Mucosa of stomach (tissue), 1 donor: ENCODE results near the gene MAGI2.

Experiments used
- H3K27me3 ChIP-seq: one replicate; pipeline ENCODE4 v1.7.0; 2013; ENCODE audit warnings: mild to moderate bottlenecking, low read length; ENCODE audit not compliant: control insufficient read depth, insufficient read depth
- H3K36me3 ChIP-seq: one replicate; pipeline ENCODE4 v1.7.0; 2013; ENCODE audit warnings: low read length; ENCODE audit not compliant: control insufficient read depth, insufficient read depth
- H3K4me1 ChIP-seq: one replicate; pipeline ENCODE4 v1.7.0; 2013; ENCODE audit warnings: mild to moderate bottlenecking, low read length; ENCODE audit not compliant: control insufficient read depth, insufficient read depth
- H3K4me3 ChIP-seq: one replicate; pipeline ENCODE4 v1.7.0; 2013; ENCODE audit warnings: low read length
- H3K9ac ChIP-seq: one replicate; pipeline ENCODE4 v1.7.0; 2013; ENCODE audit warnings: mild to moderate bottlenecking, low read length, moderate library complexity
- H3K9me3 ChIP-seq: one replicate; pipeline ENCODE4 v1.7.0; 2013; ENCODE audit warnings: mild to moderate bottlenecking, low read length, moderate library complexity; ENCODE audit not compliant: control insufficient read depth
- donor health status: Pancreatic carcinoma.

Gene MAGI2

GRCh38 chr7:78563191-78563590 lies 890.3 kb downstream of the MAGI2 start:
- H3K9me3 ChIP-seq = no peaks in the 10 kb centered on the region
- no peak overlapping the region for H3K4me3 ChIP-seq
- H3K9ac ChIP-seq = no peak overlapping the region
- no peaks in the 10 kb centered on the region for H3K4me1 ChIP-seq
- H3K27me3 ChIP-seq = no peaks in the 10 kb centered on the region
- H3K36me3 ChIP-seq = no peaks in the 10 kb centered on the region

- Histone ChIP-seq H3K36me3 (no peaks in the 10 kb centered on the region), H3K27me3 (no peaks in the 10 kb centered on the region), H3K9me3 (no peaks in the 10 kb centered on the region), H3K4me3 (no peak overlapping the region), H3K4me1 (no peaks in the 10 kb centered on the region), H3K9ac (no peak overlapping the region)
Observed at GRCh38 chr7:78562191-78562590, 891.3 kb downstream of the MAGI2 start.

GRCh38 chr7:78558566-78558965 lies 894.9 kb downstream of the MAGI2 start:
- Histone ChIP-seq H3K4me1 (no peaks in the 10 kb centered on the region), H3K4me3 (no peak overlapping the region), H3K9me3 (no peaks in the 10 kb centered on the region), H3K27me3 (no peaks in the 10 kb centered on the region), H3K36me3 (no peaks in the 10 kb centered on the region), H3K9ac (no peak overlapping the region)

- Histone ChIP-seq H3K4me1 (no peaks in the 10 kb centered on the region), H3K9ac (no peak overlapping the region), H3K4me3 (no peak overlapping the region), H3K27me3 (no peaks in the 10 kb centered on the region), H3K9me3 (no peaks in the 10 kb centered on the region), H3K36me3 (no peaks in the 10 kb centered on the region)
Observed at GRCh38 chr7:78543976-78544375, 909.5 kb downstream of the MAGI2 start.

- H3K4me3 ChIP-seq = no peak overlapping the region
- no peaks in the 10 kb centered on the region for H3K27me3 ChIP-seq
- no peak overlapping the region for H3K9ac ChIP-seq
- H3K36me3 ChIP-seq = no peaks in the 10 kb centered on the region
- no peaks in the 10 kb centered on the region for H3K4me1 ChIP-seq
- H3K9me3 ChIP-seq = no peaks in the 10 kb centered on the region
Observed at GRCh38 chr7:78542981-78543380, 910.5 kb downstream of the MAGI2 start.

- Histone ChIP-seq H3K4me3 (no peak overlapping the region), H3K9ac (no peak overlapping the region), H3K27me3 (no peaks in the 10 kb centered on the region), H3K9me3 (no peaks in the 10 kb centered on the region), H3K4me1 (no peaks in the 10 kb centered on the region), H3K36me3 (no peaks in the 10 kb centered on the region)
Observed at GRCh38 chr7:78542541-78542940, 910.9 kb downstream of the MAGI2 start.

GRCh38 chr7:78539825-78540224 lies 913.6 kb downstream of the MAGI2 start:
- Histone ChIP-seq H3K4me3 (no peak overlapping the region), H3K27me3 (no peaks in the 10 kb centered on the region), H3K4me1 (no peaks in the 10 kb centered on the region), H3K36me3 (no peaks in the 10 kb centered on the region), H3K9me3 (no peaks in the 10 kb centered on the region), H3K9ac (no peak overlapping the region)

- Histone ChIP-seq H3K9ac (no peak overlapping the region), H3K36me3 (no peaks in the 10 kb centered on the region), H3K4me3 (no peak overlapping the region), H3K27me3 (no peaks in the 10 kb centered on the region), H3K4me1 (no peaks in the 10 kb centered on the region), H3K9me3 (no peaks in the 10 kb centered on the region)
Observed at GRCh38 chr7:78535655-78536054, 917.8 kb downstream of the MAGI2 start.

GRCh38 chr7:78530351-78530750 lies 923.1 kb downstream of the MAGI2 start:
- no peaks in the 10 kb centered on the region for H3K36me3 ChIP-seq
- H3K27me3 ChIP-seq = no peaks in the 10 kb centered on the region
- H3K9me3 ChIP-seq = no peaks in the 10 kb centered on the region
- no peaks in the 10 kb centered on the region for H3K4me1 ChIP-seq
- H3K4me3 ChIP-seq = no peak overlapping the region
- H3K9ac ChIP-seq = no peak overlapping the region

- H3K4me1 ChIP-seq = no peaks in the 10 kb centered on the region
Observed at GRCh38 chr7:78529392-78529791, 924.1 kb downstream of the MAGI2 start.

GRCh38 chr7:78528964-78529363 lies 924.5 kb downstream of the MAGI2 start:
- no peaks in the 10 kb centered on the region for H3K36me3 ChIP-seq
- H3K27me3 ChIP-seq = no peaks in the 10 kb centered on the region
- H3K9ac ChIP-seq = no peak overlapping the region
- H3K4me1 ChIP-seq = no peaks in the 10 kb centered on the region
- no peaks in the 10 kb centered on the region for H3K9me3 ChIP-seq
- no peak overlapping the region for H3K4me3 ChIP-seq

More at GRCh38 chr7:78529392-78529791, 924.1 kb downstream of the MAGI2 start:
- no peaks in the 10 kb centered on the region for H3K9me3 ChIP-seq
- no peak overlapping the region for H3K9ac ChIP-seq
- H3K27me3 ChIP-seq = no peaks in the 10 kb centered on the region
- H3K36me3 ChIP-seq = no peaks in the 10 kb centered on the region
- H3K4me3 ChIP-seq = no peak overlapping the region

GRCh38 chr7:78523930-78524329 lies 929.5 kb downstream of the MAGI2 start:
- no peaks in the 10 kb centered on the region for H3K27me3 ChIP-seq
- no peak overlapping the region for H3K4me3 ChIP-seq
- no peaks in the 10 kb centered on the region for H3K9me3 ChIP-seq
- no peaks in the 10 kb centered on the region for H3K36me3 ChIP-seq
- H3K4me1 ChIP-seq = no peaks in the 10 kb centered on the region
- no peak overlapping the region for H3K9ac ChIP-seq

GRCh38 chr7:78521961-78522360 lies 931.5 kb downstream of the MAGI2 start:
- Histone ChIP-seq H3K4me3 (no peak overlapping the region), H3K9ac (no peak overlapping the region), H3K36me3 (no peaks in the 10 kb centered on the region), H3K27me3 (no peaks in the 10 kb centered on the region), H3K4me1 (no peaks in the 10 kb centered on the region), H3K9me3 (no peaks in the 10 kb centered on the region)
